HL-60 (cell line): ENCODE measurements around the gene FGGY.

ENCODE experiments used
- DNase-seq, 2 experiments: peaks; one replicate each; pipeline ENCODE4 v3.0.0-alpha.2; 2010 to 2020; ENCODE audit warnings: low read depth in 1 of 2, low spot score in 1 of 2
- H3K27ac ChIP-seq: fragments of 250-450 bp; sonication (Bioruptor Pico); replicated peaks from 2 replicates; pipeline ENCODE4 v1.5.1; 2020; ENCODE audit warnings: mild to moderate bottlenecking, moderate library complexity
- H3K27me3 ChIP-seq: fragments of 250-450 bp; sonication (Bioruptor Pico); 2 replicates; pipeline ENCODE4 v1.5.1; 2021; ENCODE audit warnings: mild to moderate bottlenecking, moderate library complexity; ENCODE audit not compliant: insufficient read depth, poor library complexity, severe bottlenecking
- H3K4me3 ChIP-seq: replicated peaks from 2 replicates; pipeline ENCODE4 v1.5.1; 2011; ENCODE audit warnings: mild to moderate bottlenecking, control low read depth, low read length; ENCODE audit not compliant: insufficient read depth
- CTCF ChIP-seq: IDR thresholded peaks from one replicate; pipeline ENCODE4 v1.5.1; 2011; ENCODE audit warnings: low read length, control low read depth, inconsistent platforms; ENCODE audit not compliant: insufficient read depth
- GABPA ChIP-seq: IDR thresholded peaks from 2 replicates; pipeline ENCODE4 v1.6.1; 2012; ENCODE audit warnings: low read depth
- POLR2AphosphoS5 ChIP-seq: IDR thresholded peaks from 2 replicates; pipeline ENCODE4 v1.6.1; 2012; ENCODE audit warnings: low read depth
- REST ChIP-seq: IDR thresholded peaks from 2 replicates; pipeline ENCODE4 v1.6.1; 2012; ENCODE audit warnings: low read depth; ENCODE audit not compliant: insufficient replicate concordance
- SPI1 ChIP-seq: IDR thresholded peaks from 2 replicates; pipeline ENCODE4 v1.6.1; 2012; ENCODE audit warnings: low read depth, mild to moderate bottlenecking, borderline replicate concordance

FGGY gene

DNA sequence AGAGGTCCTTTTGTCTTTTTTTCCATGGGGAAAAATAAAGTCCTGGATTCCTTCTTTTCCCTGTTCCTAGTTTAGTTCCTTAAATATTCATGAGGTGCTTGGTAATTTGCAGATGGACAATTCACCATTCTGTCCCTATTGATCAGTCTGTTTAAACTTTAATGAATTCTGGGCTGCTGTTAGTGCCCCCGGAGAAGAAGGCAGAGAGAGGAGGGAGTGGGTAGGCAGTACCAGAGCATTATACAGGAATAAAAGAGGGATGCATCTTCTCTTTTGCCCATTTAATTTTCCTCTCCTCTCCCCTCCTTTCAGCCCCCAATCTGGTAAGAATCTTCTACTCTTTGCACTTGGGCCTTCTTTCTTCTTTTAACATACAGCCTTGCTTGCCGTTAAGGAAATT, 25.9 kb downstream of the FGGY start:
- Histone ChIP-seq H3K27ac (no peak overlapping the region), H3K4me3 (no peak overlapping the region), H3K27me3 (no peaks in the 10 kb centered on the region)
- TF ChIP-seq GABPA (no peak), REST (no peak), POLR2AphosphoS5 (no peak), CTCF (no peak), SPI1 (no peak)
- DNase-seq = no peak

GRCh38 chr1:59323879-59324278, 27.0 kb downstream of the FGGY start:
- Histone ChIP-seq H3K27ac (no peak overlapping the region), H3K4me3 (no peak overlapping the region), H3K27me3 (no peaks in the 10 kb centered on the region)
- no peak for DNase-seq
- TF ChIP-seq GABPA = no peak
- TF ChIP-seq REST = no peak
- no peak for TF ChIP-seq POLR2AphosphoS5
- no peak for TF ChIP-seq CTCF
- TF ChIP-seq SPI1 = no peak

- no peak for TF ChIP-seq POLR2AphosphoS5
- TF ChIP-seq REST = no peak
- TF ChIP-seq SPI1 = no peak
- TF ChIP-seq CTCF = no peak
- no peak for TF ChIP-seq GABPA
- Histone ChIP-seq H3K4me3 (no peak overlapping the region), H3K27me3 (no peaks in the 10 kb centered on the region), H3K27ac (no peak overlapping the region)
- DNase-seq = no peak
Observed at GRCh38 chr1:59328353-59328752, 31.5 kb downstream of the FGGY start.
